K562 (cell line): ENCODE measurements around the gene MON1A. TPM values are rescaled to one million over a fixed set of nuclear protein-coding genes. Genes with fewer than 3 reads are reported as not detected.

Experiments
- CHD2 ChIP-seq: IDR thresholded peaks from 2 replicates; pipeline ENCODE4 v1.6.1; 2011; ENCODE audit warnings: low read depth, low read length
- CREB1 ChIP-seq, 2 experiments: sonication (generic) in 1 of 2; formaldehyde crosslinking in 1 of 2; IDR thresholded peaks; 2 replicates each; pipeline versions ENCODE4 v1.6.1 to v1.8.0; 2012 to 2022; ENCODE audit warnings: inconsistent platforms in 1 of 2, mild to moderate bottlenecking in 1 of 2, missing genetic modification reagents in 1 of 2, moderate library complexity in 1 of 2
- CREM ChIP-seq: IDR thresholded peaks from 2 replicates; pipeline ENCODE4 v1.6.1; 2014; ENCODE audit warnings: antibody characterized with exemption, low read depth
- L3MBTL2 ChIP-seq: fragments of 450-650 bp; IDR thresholded peaks from 2 replicates; pipeline ENCODE4 v1.6.1; 2016; ENCODE audit warnings: mild to moderate bottlenecking, moderate library complexity
- LCOR ChIP-seq: sonication (generic); formaldehyde crosslinking; IDR thresholded peaks from 2 replicates; pipeline ENCODE4 v1.8.0; 2022; ENCODE audit warnings: mild to moderate bottlenecking, missing genetic modification reagents
- PML ChIP-seq: IDR thresholded peaks from 2 replicates; pipeline ENCODE4 v1.6.1; 2012; ENCODE audit warnings: low read length, inconsistent platforms
- SMAD4 ChIP-seq: fragments of 250-450 bp; sonication (Bioruptor Pico); conservative IDR thresholded peaks from 2 replicates; pipeline ENCODE4 v1.8.0; 2021; ENCODE audit warnings: inconsistent platforms, mild to moderate bottlenecking, moderate library complexity
- SMARCA4 ChIP-seq: fragments of 450-650 bp; IDR thresholded peaks from 2 replicates; pipeline ENCODE4 v1.6.1; 2016
- TAF1 ChIP-seq: IDR thresholded peaks from 2 replicates; pipeline ENCODE4 v1.6.1; 2011; ENCODE audit warnings: mild to moderate bottlenecking, low read length, moderate library complexity; ENCODE audit not compliant: insufficient read depth, control insufficient read depth, severe bottlenecking; ENCODE audit errors: extremely low read depth
- ZEB2 ChIP-seq: fragments of 450-650 bp; IDR thresholded peaks from 2 replicates; pipeline ENCODE4 v1.6.1; 2016
- ZFX ChIP-seq: sonication (generic); formaldehyde crosslinking; IDR thresholded peaks from 2 replicates; pipeline ENCODE4 v1.8.0; 2022; ENCODE audit warnings: mild to moderate bottlenecking, missing genetic modification reagents, moderate library complexity
- ZNF282 ChIP-seq: sonication (generic); formaldehyde crosslinking; IDR thresholded peaks from 2 replicates; pipeline ENCODE4 v1.8.1; 2023; ENCODE audit warnings: missing genetic modification reagents
- polyA plus RNA-seq, 8 experiments: library from polyadenylated mRNA; depleted of rRNA in 4 of 8; stranded (reverse) in 5 of 8; unstranded in 3 of 8; fragments of >200 nt; fragmentation: Nextera tagmentation in 2 of 8; fragmentation: Illumina TruSeq in 1 of 8; extraction: Ambion mirVana in 2 of 8; extraction: Trizol in 1 of 8; gene quantifications; 2 replicates each; pipeline versions ENCODE4 v1.2.1 to v1.2.3, GENCODE V29; 2011 to 2014; ENCODE audit warnings: inconsistent platforms in 1 of 8, missing spikeins in 1 of 8
- total RNA-seq, 7 experiments: library from RNA; depleted of rRNA in 6 of 7; stranded (reverse); fragments of >200 nt in 6 of 7; fragmentation: Illumina TruSeq in 2 of 7; extraction: Trizol in 2 of 7; gene quantifications; 2 replicates each; pipeline versions ENCODE4 v1.2.1 to v1.2.3, GENCODE V29; 2011 to 2021; ENCODE audit warnings: low replicate concordance in 1 of 7
- TF ChIP-seq, protein P1 (sequence below): fragments of 450-650 bp; formaldehyde crosslinking; IDR thresholded peaks from 2 replicates; pipeline ENCODE4 v1.4.0; 2020; ENCODE audit warnings: mild to moderate bottlenecking, mixed read lengths
- TF ChIP-seq, protein P2 (sequence below), 2 experiments: IDR thresholded peaks; 2 replicates each; pipeline ENCODE4 v1.6.1; 2011; ENCODE audit warnings: borderline replicate concordance in 1 of 2, control low read depth in 1 of 2, low read depth in 1 of 2, low read length in 1 of 2, mild to moderate bottlenecking in 1 of 2, mixed read lengths in 1 of 2, moderate library complexity in 1 of 2; ENCODE audit not compliant: insufficient read depth in 1 of 2, insufficient read length in 1 of 2, poor library complexity in 1 of 2, severe bottlenecking in 1 of 2; ENCODE audit errors: extremely low read depth in 1 of 2

MON1A gene
- total and polyA plus RNA-seq, 9 of the 15 experiments (the other 6 are each of a cell fraction or from before 2014, with no cell fraction given): 1.1 to 13.8 (median 6.8) TPM

DNA sequence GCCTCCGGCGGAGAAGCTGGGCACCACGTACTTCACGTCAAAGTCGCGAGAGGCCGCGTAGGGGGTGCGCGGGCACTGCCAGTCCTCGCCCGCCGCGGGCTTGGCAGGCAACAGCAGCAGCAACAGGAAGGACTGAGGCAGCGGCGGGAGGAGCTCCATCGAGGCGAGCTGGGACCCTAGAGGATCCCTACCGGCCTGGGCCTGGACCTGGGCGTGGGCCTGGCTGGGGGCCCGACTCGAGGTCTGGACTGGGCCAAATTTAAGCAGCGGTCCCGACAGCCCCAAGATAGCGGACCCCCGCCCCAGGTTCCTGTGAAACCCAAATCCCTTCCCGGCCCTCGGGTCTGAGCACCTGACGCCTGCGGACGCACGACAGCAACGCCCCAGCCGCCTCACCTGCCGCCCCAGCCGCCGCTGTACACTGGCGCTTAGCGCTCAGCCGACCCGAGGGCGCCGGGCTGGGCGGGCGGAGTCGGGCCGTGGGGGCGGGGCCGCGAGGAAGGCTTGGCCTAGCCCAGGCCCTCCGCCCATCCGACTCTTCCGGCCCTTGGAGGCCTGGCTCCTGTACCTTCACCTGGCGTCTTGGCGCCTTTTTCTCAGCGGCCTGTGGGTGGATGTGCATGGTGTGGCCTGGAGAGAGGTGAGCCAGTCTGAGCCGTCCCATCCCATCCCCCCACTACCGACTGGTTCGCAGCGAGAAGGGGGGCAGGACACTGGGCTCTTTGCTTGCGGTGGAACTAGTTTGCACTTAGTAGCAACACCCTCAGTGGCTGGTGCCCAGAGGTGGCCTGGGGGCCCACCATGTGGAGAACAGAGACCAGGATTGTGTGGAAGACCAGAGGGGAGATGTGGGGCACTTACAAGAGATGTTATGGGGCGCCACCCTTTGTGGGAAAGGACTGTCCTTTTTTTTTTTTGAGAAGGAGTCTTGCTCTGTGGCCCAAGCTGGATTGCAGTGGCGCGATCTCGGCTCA lies 25.9 kb downstream of the MON1A start, which contains the start of gene MST1R (continued):
- TF ChIP-seq, protein P1, sequence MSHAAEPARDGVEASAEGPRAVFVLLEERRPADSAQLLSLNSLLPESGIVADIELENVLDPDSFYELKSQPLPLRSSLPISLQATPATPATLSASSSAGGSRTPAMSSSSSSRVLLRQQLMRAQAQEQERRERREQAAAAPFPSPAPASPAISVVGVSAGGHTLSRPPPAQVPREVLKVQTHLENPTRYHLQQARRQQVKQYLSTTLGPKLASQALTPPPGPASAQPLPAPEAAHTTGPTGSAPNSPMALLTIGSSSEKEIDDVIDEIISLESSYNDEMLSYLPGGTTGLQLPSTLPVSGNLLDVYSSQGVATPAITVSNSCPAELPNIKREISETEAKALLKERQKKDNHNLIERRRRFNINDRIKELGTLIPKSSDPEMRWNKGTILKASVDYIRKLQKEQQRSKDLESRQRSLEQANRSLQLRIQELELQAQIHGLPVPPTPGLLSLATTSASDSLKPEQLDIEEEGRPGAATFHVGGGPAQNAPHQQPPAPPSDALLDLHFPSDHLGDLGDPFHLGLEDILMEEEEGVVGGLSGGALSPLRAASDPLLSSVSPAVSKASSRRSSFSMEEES (CRISPR knock-in tag): no peak
- TF ChIP-seq ZNF282 (CRISPR knock-in tag): no peak
- peak; percentile 25; the same call in 1 of the 2 replicates for TF ChIP-seq SMAD4
- TF ChIP-seq PML: peak; percentile 55; the same call in 1 of the 2 replicates
- TF ChIP-seq CHD2: peak; percentile 23; the same call in 1 of the 2 replicates
- peak; percentile 86 for TF ChIP-seq ZEB2
- peak; percentile 68 for TF ChIP-seq TAF1
- 0 out of 2 replicates have a peak, but pooled peaks have one; percentile 38 for TF ChIP-seq SMARCA4
- peak; percentile 96 for TF ChIP-seq ZFX
- no peak for TF ChIP-seq LCOR (CRISPR knock-in tag)
- peak; percentile 61; the same call in 1 of the 2 replicates for TF ChIP-seq L3MBTL2
- TF ChIP-seq CREB1 (IDR thresholded peaks at IDR 0.05): peak; percentile 29; the same call in 1 of the 2 replicates
- no peak; the same call in 1 of the 2 replicates for TF ChIP-seq CREB1 (CRISPR knock-in tag; IDR thresholded peaks at IDR 0.05)
- TF ChIP-seq, protein P2, sequence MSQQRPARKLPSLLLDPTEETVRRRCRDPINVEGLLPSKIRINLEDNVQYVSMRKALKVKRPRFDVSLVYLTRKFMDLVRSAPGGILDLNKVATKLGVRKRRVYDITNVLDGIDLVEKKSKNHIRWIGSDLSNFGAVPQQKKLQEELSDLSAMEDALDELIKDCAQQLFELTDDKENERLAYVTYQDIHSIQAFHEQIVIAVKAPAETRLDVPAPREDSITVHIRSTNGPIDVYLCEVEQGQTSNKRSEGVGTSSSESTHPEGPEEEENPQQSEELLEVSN (IDR thresholded peaks at IDR 0.05; ENCODE audit: borderline replicate concordance in 1 of 2, extremely low read depth in 1 of 2, insufficient read depth in 1 of 2, insufficient read length in 1 of 2, low read depth in 1 of 2, low read length in 1 of 2, poor library complexity in 1 of 2, severe bottlenecking in 1 of 2): peak; percentile 60 to 79
- 0 out of 2 replicates have a peak, but pooled peaks have one; percentile 3 for TF ChIP-seq CREM
